GM12873 (cell line): Measurements from ENCODE around the gene AQP12A.

Experiments
- TF ChIP-seq, protein P1 (sequence below): IDR thresholded peaks from 2 replicates; pipeline ENCODE4 v1.5.1; 2012; ENCODE audit warnings: low read depth, mild to moderate bottlenecking, moderate library complexity, low read length, control low read depth; ENCODE audit not compliant: insufficient read depth; ENCODE audit errors: missing control alignments

The AQP12A gene

GRCh38 chr2:240746671-240747070 is 55.0 kb downstream of the AQP12A start:
- TF ChIP-seq, protein P1, sequence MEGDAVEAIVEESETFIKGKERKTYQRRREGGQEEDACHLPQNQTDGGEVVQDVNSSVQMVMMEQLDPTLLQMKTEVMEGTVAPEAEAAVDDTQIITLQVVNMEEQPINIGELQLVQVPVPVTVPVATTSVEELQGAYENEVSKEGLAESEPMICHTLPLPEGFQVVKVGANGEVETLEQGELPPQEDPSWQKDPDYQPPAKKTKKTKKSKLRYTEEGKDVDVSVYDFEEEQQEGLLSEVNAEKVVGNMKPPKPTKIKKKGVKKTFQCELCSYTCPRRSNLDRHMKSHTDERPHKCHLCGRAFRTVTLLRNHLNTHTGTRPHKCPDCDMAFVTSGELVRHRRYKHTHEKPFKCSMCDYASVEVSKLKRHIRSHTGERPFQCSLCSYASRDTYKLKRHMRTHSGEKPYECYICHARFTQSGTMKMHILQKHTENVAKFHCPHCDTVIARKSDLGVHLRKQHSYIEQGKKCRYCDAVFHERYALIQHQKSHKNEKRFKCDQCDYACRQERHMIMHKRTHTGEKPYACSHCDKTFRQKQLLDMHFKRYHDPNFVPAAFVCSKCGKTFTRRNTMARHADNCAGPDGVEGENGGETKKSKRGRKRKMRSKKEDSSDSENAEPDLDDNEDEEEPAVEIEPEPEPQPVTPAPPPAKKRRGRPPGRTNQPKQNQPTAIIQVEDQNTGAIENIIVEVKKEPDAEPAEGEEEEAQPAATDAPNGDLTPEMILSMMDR = no peak

GRCh38 chr2:240747256-240747655 is 55.6 kb downstream of the AQP12A start:
- TF ChIP-seq, protein P1 = no peak
